Jurkat, Clone E6-1 (cell line): ENCODE results near the gene CRYBG1.
"Not testable (repeated sequence)": the region's sequence is repeated elsewhere in the genome, so short reads cannot be mapped to it uniquely, and the experiment has no call there.

Experiments used
- DNase-seq: peaks from one replicate; pipeline ENCODE4 v3.0.0-alpha.2; 2011; ENCODE audit warnings: low read depth, low spot score
- H3K4me3 ChIP-seq: 2 replicates; pipeline ENCODE4 v1.5.1; 2011; ENCODE audit warnings: mild to moderate bottlenecking, low read length, control low read depth, moderate library complexity

CRYBG1 gene

GRCh38 chr6:106557837-106558236 lies 197.3 kb downstream of the CRYBG1 start:
- no peak overlapping the region for H3K4me3 ChIP-seq
- no peak for DNase-seq

- no peak for DNase-seq
- H3K4me3 ChIP-seq: no peak overlapping the region
These were observed 197.8 kb downstream of the CRYBG1 start for GRCh38 chr6:106558364-106558763.

GRCh38 chr6:106559659-106560058 lies 199.1 kb downstream of the CRYBG1 start:
- H3K4me3 ChIP-seq, DNase-seq: not testable (repeated sequence)

- no peak for DNase-seq
- no peak overlapping the region for H3K4me3 ChIP-seq
These were observed 200.6 kb downstream of the CRYBG1 start for GRCh38 chr6:106560996-106561685.

- H3K4me3 ChIP-seq: no peak overlapping the region
- no peak for DNase-seq
These were observed 201.3 kb downstream of the CRYBG1 start for GRCh38 chr6:106561686-106562405.

GRCh38 chr6:106563614-106564013 lies 203.1 kb downstream of the CRYBG1 start:
- H3K4me3 ChIP-seq: no peak overlapping the region
- no peak for DNase-seq

GRCh38 chr6:106564476-106564875 lies 204.0 kb downstream of the CRYBG1 start:
- no peak overlapping the region for H3K4me3 ChIP-seq
- DNase-seq: no peak

- H3K4me3 ChIP-seq: no peak overlapping the region
- DNase-seq: no peak
These were observed 208.0 kb downstream of the CRYBG1 start for GRCh38 chr6:106568530-106568929.

- DNase-seq: no peak
- no peak overlapping the region for H3K4me3 ChIP-seq
These were observed 208.9 kb downstream of the CRYBG1 start for GRCh38 chr6:106569428-106569827.

GRCh38 chr6:106572436-106572835 lies 211.9 kb downstream of the CRYBG1 start:
- no peak overlapping the region for H3K4me3 ChIP-seq
- DNase-seq: no peak

GRCh38 chr6:106572875-106573585 lies 212.5 kb downstream of the CRYBG1 start:
- H3K4me3 ChIP-seq: no peak overlapping the region
- DNase-seq: no peak

- H3K4me3 ChIP-seq: no peak overlapping the region
- no peak for DNase-seq
These were observed 214.4 kb downstream of the CRYBG1 start for GRCh38 chr6:106574741-106575458.

- H3K4me3 ChIP-seq: no peak overlapping the region
- DNase-seq: no peak
These were observed 218.8 kb downstream of the CRYBG1 start for GRCh38 chr6:106579281-106579680.

- no peak overlapping the region for H3K4me3 ChIP-seq
- DNase-seq: no peak
These were observed 221.0 kb downstream of the CRYBG1 start for GRCh38 chr6:106581468-106581867.

GRCh38 chr6:106586815-106587415 lies 226.4 kb downstream of the CRYBG1 start:
- H3K4me3 ChIP-seq: no peak overlapping the region
- no peak for DNase-seq

- H3K4me3 ChIP-seq, DNase-seq: not testable (repeated sequence)
These were observed 228.4 kb downstream of the CRYBG1 start for GRCh38 chr6:106588937-106589336.

- no peak overlapping the region for H3K4me3 ChIP-seq
- DNase-seq: no peak
These were observed 230.8 kb downstream of the CRYBG1 start for GRCh38 chr6:106591111-106591825.

- DNase-seq: no peak
- no peak overlapping the region for H3K4me3 ChIP-seq
These were observed 238.9 kb downstream of the CRYBG1 start for GRCh38 chr6:106599440-106599839.

GRCh38 chr6:106600329-106600728 lies 239.8 kb downstream of the CRYBG1 start:
- DNase-seq: no peak

More at GRCh38 chr6:106600329-106600728, 239.8 kb downstream of the CRYBG1 start:
- H3K4me3 ChIP-seq: no peak overlapping the region
